Vagina (tissue), 2 donors: ENCODE results near the gene LAIR2.

Source experiments
- CTCF ChIP-seq, 3 experiments: fragments of 450-650 bp in 2 of 3; fragments of 200-600 bp in 1 of 3; sonication (generic) in 1 of 3; IDR thresholded peaks; one replicate each; pipeline ENCODE4 v1.5.1; 2017 to 2019; ENCODE audit warnings: antibody characterized with exemption in 3 of 3, mild to moderate bottlenecking in 2 of 3, moderate library complexity in 2 of 3
- POLR2AphosphoS5 ChIP-seq, 2 donors: sonication (generic); formaldehyde crosslinking; IDR thresholded peaks; one replicate each; pipeline ENCODE4 v1.9.0; 2017; ENCODE audit warnings: antibody characterized with exemption in 2 of 2, mild to moderate bottlenecking in 2 of 2, low read depth in 1 of 2; ENCODE audit not compliant: insufficient read depth in 1 of 2

- TF ChIP-seq CTCF (IDR thresholded peaks at IDR 0.05) (no peak), POLR2AphosphoS5 (IDR thresholded peaks at IDR 0.05; ENCODE audit: insufficient read depth in 1 of 2, low read depth in 1 of 2) (no peak)
Observed at GRCh38 chr19:54493967-54494585, 8.6 kb upstream of the LAIR2 start.
